MCF 10A (cell line): ENCODE measurements around the gene CYP4V2. TPM values are rescaled to one million over a fixed set of nuclear protein-coding genes. Genes with fewer than 3 reads are reported as not detected.

Experiments used
- BruUV-seq: library from RNA; stranded (reverse); fragments of 400-500 nt; replicated peaks from 2 replicates; lab custom pipeline; 2021; lab: Mats Ljungman, UMichigan
- CTCF ChIA-PET: fragments of 300-600 bp; sonication (Branson Sonifier 250); formaldehyde crosslinking; extraction: SDS; loops from one replicate; lab custom pipeline; 2021; ENCODE audit warnings: antibody characterized with exemption, inconsistent platforms; lab: Yijun Ruan, JAX
- POLR2A ChIA-PET: fragments of 300-600, 350-650 bp; sonication (Branson Sonifier 250); formaldehyde crosslinking; extraction: SDS; loops from one replicate; lab custom pipeline; 2020; ENCODE audit warnings: antibody characterized with exemption, inconsistent platforms; lab: Yijun Ruan, JAX
- DNase-seq: peaks from one replicate; pipeline ENCODE4 v3.0.0-alpha.2; 2018; ENCODE audit not compliant: unreplicated experiment
- H3K27ac Mint-ChIP-seq: one replicate; pipeline ENCODE4 v1.8.0; 2022; ENCODE audit warnings: mild to moderate bottlenecking, low read depth, mixed read lengths; ENCODE audit not compliant: unreplicated experiment
- H3K27me3 Mint-ChIP-seq: one replicate; pipeline ENCODE4 v1.8.0; 2022; ENCODE audit warnings: mixed read lengths; ENCODE audit not compliant: insufficient read depth, unreplicated experiment
- H3K36me3 Mint-ChIP-seq: one replicate; pipeline ENCODE4 v1.8.0; 2022; ENCODE audit warnings: mild to moderate bottlenecking, moderate library complexity, mixed read lengths; ENCODE audit not compliant: insufficient read depth, unreplicated experiment
- H3K4me1 Mint-ChIP-seq: one replicate; pipeline ENCODE4 v1.8.0; 2022; ENCODE audit warnings: mixed read lengths; ENCODE audit not compliant: insufficient read depth, unreplicated experiment
- H3K4me3 Mint-ChIP-seq: one replicate; pipeline ENCODE4 v1.8.0; 2022; ENCODE audit warnings: mild to moderate bottlenecking, moderate library complexity, mixed read lengths; ENCODE audit not compliant: unreplicated experiment
- H3K9me3 Mint-ChIP-seq: one replicate; pipeline ENCODE4 v1.8.0; 2022; ENCODE audit warnings: mixed read lengths; ENCODE audit not compliant: unreplicated experiment
- CTCF ChIP-seq: fragments of 200-600 bp; IDR thresholded peaks from one replicate; pipeline ENCODE4 v1.8.0; 2022; ENCODE audit warnings: antibody characterized with exemption, mild to moderate bottlenecking; ENCODE audit not compliant: unreplicated experiment
- intact Hi-C: fragments of 100-400 bp; cut with micrococcal nuclease; formaldehyde crosslinking; loops from 2 replicates; pipeline ENCODE4 v1.14.1; 2022
- total RNA-seq: library from RNA; stranded (reverse); gene quantifications from 2 replicates; pipeline ENCODE4 v1.2.3, GENCODE V29; 2022

The CYP4V2 gene
- total RNA-seq, 1 experiment from 2014 or later, result 22.1 TPM

- no peak for DNase-seq
- POLR2A ChIA-PET, result no interaction called here
- peaks cover 9% of the 10 kb centered on the region for H3K9me3 Mint-ChIP-seq
- no peaks in the 10 kb centered on the region for H3K36me3 Mint-ChIP-seq
- no peaks in the 10 kb centered on the region for H3K27me3 Mint-ChIP-seq
- no peak overlapping the region for H3K4me3 Mint-ChIP-seq
- H3K4me1 Mint-ChIP-seq, result no peaks in the 10 kb centered on the region
- CTCF ChIA-PET, result no interaction called here
- no peak overlapping the region for H3K27ac Mint-ChIP-seq
- TF ChIP-seq CTCF, result no peak
- no TSS peak for BruUV-seq
- intact Hi-C loops, result no loop called here
These were observed 30.3 kb downstream of the CYP4V2 start for GRCh38 chr4:186221624-186222023.

- H3K4me1 Mint-ChIP-seq, result no peaks in the 10 kb centered on the region
- H3K27ac Mint-ChIP-seq, result no peak overlapping the region
- CTCF ChIA-PET, result interaction anchor here (0.6 kb wide), 1 partner anchor 1961 kb away, joined by 4 read pairs; no protein-coding TSS in a partner anchor
- no peak overlapping the region for H3K4me3 Mint-ChIP-seq
- no peak for TF ChIP-seq CTCF
- no peaks in the 10 kb centered on the region for H3K36me3 Mint-ChIP-seq
- POLR2A ChIA-PET, result no interaction called here
- intact Hi-C loops, result no loop called here
- H3K9me3 Mint-ChIP-seq, result peaks cover 9% of the 10 kb centered on the region
- no TSS peak for BruUV-seq
- H3K27me3 Mint-ChIP-seq, result no peaks in the 10 kb centered on the region
- DNase-seq, result no peak
These were observed 34.5 kb downstream of the CYP4V2 start for GRCh38 chr4:186225848-186226247.

- intact Hi-C loops, result no loop called here
- ChIA-PET POLR2A (no interaction called here), CTCF (no interaction called here)
- no peak for DNase-seq
- no peaks in the 10 kb centered on the region for H3K36me3 Mint-ChIP-seq
- BruUV-seq, result no TSS peak
- H3K27ac Mint-ChIP-seq, result no peak overlapping the region
- peaks cover 9% of the 10 kb centered on the region for H3K9me3 Mint-ChIP-seq
- no peaks in the 10 kb centered on the region for H3K27me3 Mint-ChIP-seq
- H3K4me3 Mint-ChIP-seq, result no peak overlapping the region
- no peak for TF ChIP-seq CTCF
- H3K4me1 Mint-ChIP-seq, result no peaks in the 10 kb centered on the region
These were observed 35.3 kb downstream of the CYP4V2 start for GRCh38 chr4:186226521-186227189.

- H3K27me3 Mint-ChIP-seq, result no peaks in the 10 kb centered on the region
- ChIA-PET CTCF (no interaction called here), POLR2A (interaction anchor here (0.6 kb wide), 1 partner anchor 668 kb away, joined by 3 read pairs; no protein-coding TSS in a partner anchor)
- H3K4me1 Mint-ChIP-seq, result no peaks in the 10 kb centered on the region
- H3K27ac Mint-ChIP-seq, result no peak within 1 kb of the TSS
- DNase-seq, result peak; percentile 38
- H3K9me3 Mint-ChIP-seq, result peaks cover 9% of the 10 kb centered on the region
- no peak for TF ChIP-seq CTCF
- no TSS peak for BruUV-seq
- intact Hi-C loops, result no loop called here
- H3K4me3 Mint-ChIP-seq, result no peak within 1 kb of the TSS
- no peaks in the 10 kb centered on the region for H3K36me3 Mint-ChIP-seq
These were observed 35.9 kb downstream of the CYP4V2 start, which contains the start of gene KLKB1 for GRCh38 chr4:186227221-186227620. Gene KLKB1 (plus strand): TSS chr4:186227507. CDS start chr4:186228196, 689 bp downstream.
